H1 (cell line): ENCODE results near the gene ANLN. TPM values are rescaled to one million over a fixed set of nuclear protein-coding genes. Genes with fewer than 3 reads are reported as not detected.

Source experiments
- CTCF ChIA-PET: fragments of 300-600 bp; sonication (Branson Sonifier 250); formaldehyde crosslinking; loops from one replicate; lab custom pipeline; 2021; ENCODE audit not compliant: partially characterized antibody; lab: Charles Lee
- POLR2A ChIA-PET: fragments of 300-600 bp; sonication (Branson Sonifier 250); formaldehyde crosslinking; loops from one replicate; lab custom pipeline; 2021; ENCODE audit warnings: inconsistent platforms; ENCODE audit not compliant: partially characterized antibody; lab: Charles Lee
- DNase-seq, 2 experiments: peaks; one replicate each; pipeline versions ENCODE4 v3.0.0 to v3.0.0-alpha.2; 2010 to 2022; ENCODE audit warnings: low spot score in 2 of 2, low read depth in 1 of 2, mixed read lengths in 1 of 2
- FAIRE-seq: peaks from 2 replicates; lab custom pipeline; 2011; peaks lifted over from hg19 to GRCh38; lab: Jason Lieb, UNC
- H2AFZ ChIP-seq: 2 replicates; pipeline ENCODE4 v1.8.1; 2012; ENCODE audit warnings: low read length, inconsistent platforms
- H2AK5ac ChIP-seq: 2 replicates; pipeline ENCODE4 v1.6.1; 2013; ENCODE audit warnings: low read depth, low read length
- H2BK120ac ChIP-seq: replicated peaks from 2 replicates; pipeline ENCODE3; 2013; ENCODE audit warnings: low read depth, low read length, inconsistent platforms
- H2BK12ac ChIP-seq: 2 replicates; pipeline ENCODE4 v1.6.1; 2013; ENCODE audit warnings: low read depth, low read length
- H2BK15ac ChIP-seq: 2 replicates; pipeline ENCODE4 v1.6.1; 2013; ENCODE audit warnings: low read length
- H2BK20ac ChIP-seq: 2 replicates; pipeline ENCODE4 v1.6.1; 2013; ENCODE audit warnings: low read length
- H2BK5ac ChIP-seq: 2 replicates; pipeline ENCODE4 v1.6.1; 2013; ENCODE audit warnings: low read depth, low read length
- H3K14ac ChIP-seq: 2 replicates; pipeline ENCODE4 v1.6.1; 2013; ENCODE audit warnings: inconsistent platforms; ENCODE audit not compliant: insufficient read length
- H3K18ac ChIP-seq: 2 replicates; pipeline ENCODE4 v1.6.1; 2013; ENCODE audit warnings: low read length; ENCODE audit errors: extremely low read depth
- H3K23ac ChIP-seq: 2 replicates; pipeline ENCODE4 v1.6.1; 2013; ENCODE audit warnings: inconsistent platforms; ENCODE audit not compliant: insufficient read length
- H3K23me2 ChIP-seq: 2 replicates; pipeline ENCODE4 v1.6.1; 2013; ENCODE audit warnings: low read depth, low read length
- H3K27ac ChIP-seq: 2 replicates; pipeline ENCODE4 v1.6.1; 2011; ENCODE audit warnings: low read depth, low read length, inconsistent platforms
- H3K27me3 ChIP-seq, 4 experiments: replicated peaks in 1 of 4; 1 replicate in 1 of 4; 2 replicates in 3 of 4; pipeline versions ENCODE4 v1.6.1 to v1.8.1; 2011 to 2013; ENCODE audit warnings: low read length in 3 of 4, mild to moderate bottlenecking in 3 of 4, inconsistent platforms in 2 of 4, mixed read lengths in 2 of 4, moderate library complexity in 1 of 4; ENCODE audit not compliant: control insufficient read depth in 3 of 4, insufficient read depth in 3 of 4; ENCODE audit errors: extremely low read depth in 1 of 4
- H3K36me3 ChIP-seq, 4 experiments: 2 replicates each; pipeline versions ENCODE4 v1.6.1 to v1.8.1; 2011 to 2013; ENCODE audit warnings: mild to moderate bottlenecking in 4 of 4, low read length in 3 of 4, moderate library complexity in 2 of 4, control low read depth in 1 of 4, inconsistent platforms in 1 of 4; ENCODE audit not compliant: insufficient read depth in 4 of 4, control insufficient read depth in 2 of 4
- H3K4ac ChIP-seq: replicated peaks from 2 replicates; pipeline ENCODE3; 2013; ENCODE audit warnings: low read length, low read depth, mixed read lengths, inconsistent platforms; ENCODE audit not compliant: insufficient read length
- H3K4me1 ChIP-seq, 4 experiments: replicated peaks in 1 of 4; 1 replicate in 1 of 4; 2 replicates in 3 of 4; pipeline versions ENCODE4 v1.6.1 to v1.8.1; 2011 to 2013; ENCODE audit warnings: low read length in 3 of 4, inconsistent platforms in 2 of 4, mixed read lengths in 1 of 4; ENCODE audit not compliant: insufficient read depth in 4 of 4, control insufficient read depth in 3 of 4
- H3K4me2 ChIP-seq, 2 experiments: 2 replicates each; pipeline versions ENCODE4 v1.6.1 to v1.8.1; 2011 to 2013; ENCODE audit warnings: low read depth in 2 of 2, low read length in 2 of 2, control low read depth in 1 of 2, inconsistent platforms in 1 of 2, mild to moderate bottlenecking in 1 of 2; ENCODE audit not compliant: insufficient read depth in 1 of 2
- H3K4me3 ChIP-seq, 4 experiments: fragments of 200-600, 300-600 bp in 1 of 4; sonication (generic), shearing (Covaris generic), sonication (Bioruptor Twin) in 1 of 4; 2 replicates each; pipeline versions ENCODE4 v1.5.1 to v1.8.1; 2011 to 2016; ENCODE audit warnings: low read length in 4 of 4, low read depth in 3 of 4, control low read depth in 2 of 4, inconsistent platforms in 2 of 4, mild to moderate bottlenecking in 2 of 4, mixed read lengths in 1 of 4, moderate library complexity in 1 of 4; ENCODE audit not compliant: insufficient read depth in 2 of 4; ENCODE audit errors: extremely low read depth in 1 of 4
- H3K56ac ChIP-seq: replicated peaks from 2 replicates; pipeline ENCODE3; 2013; ENCODE audit warnings: low read depth, mild to moderate bottlenecking, mixed read lengths, low read length, inconsistent platforms; ENCODE audit not compliant: insufficient read length
- H3K79me1 ChIP-seq: 2 replicates; pipeline ENCODE4 v1.6.1; 2013; ENCODE audit warnings: low read depth, low read length, control low read depth
- H3K79me2 ChIP-seq, 2 experiments: 2 replicates each; pipeline versions ENCODE4 v1.6.1 to v1.8.1; 2012 to 2013; ENCODE audit warnings: low read length in 2 of 2, mild to moderate bottlenecking in 2 of 2, inconsistent platforms in 1 of 2; ENCODE audit not compliant: insufficient read depth in 2 of 2, control insufficient read depth in 1 of 2
- H3K9ac ChIP-seq, 4 experiments: replicated peaks in 1 of 4; 1 replicate in 1 of 4; 2 replicates in 3 of 4; pipeline versions ENCODE4 v1.6.1 to v1.8.1; 2011 to 2013; ENCODE audit warnings: low read depth in 3 of 4, low read length in 3 of 4, control low read depth in 2 of 4, mild to moderate bottlenecking in 2 of 4, moderate library complexity in 2 of 4, inconsistent platforms in 1 of 4; ENCODE audit errors: extremely low read depth in 1 of 4
- H3K9me3 ChIP-seq, 2 experiments: 2 replicates each; pipeline versions ENCODE4 v1.6.1 to v1.8.1; 2012 to 2013; ENCODE audit warnings: mild to moderate bottlenecking in 2 of 2, moderate library complexity in 2 of 2, control low read depth in 1 of 2, inconsistent platforms in 1 of 2, low read depth in 1 of 2, low read length in 1 of 2, mixed read lengths in 1 of 2; ENCODE audit not compliant: insufficient read depth in 2 of 2
- H4K20me1 ChIP-seq, 2 experiments: replicated peaks in 1 of 2; 2 replicates each; pipeline versions ENCODE3 to v1.8.1; 2011 to 2013; ENCODE audit warnings: inconsistent platforms in 2 of 2, low read length in 2 of 2, mild to moderate bottlenecking in 1 of 2; ENCODE audit not compliant: insufficient read depth in 2 of 2, control insufficient read depth in 1 of 2
- H4K5ac ChIP-seq: 2 replicates; pipeline ENCODE4 v1.6.1; 2013; ENCODE audit warnings: low read length, low read depth, mixed read lengths, inconsistent platforms; ENCODE audit not compliant: insufficient read length
- H4K8ac ChIP-seq: 2 replicates; pipeline ENCODE4 v1.8.0; 2013; ENCODE audit warnings: mild to moderate bottlenecking, moderate library complexity, low read length, inconsistent platforms; ENCODE audit not compliant: insufficient read depth; ENCODE audit errors: extremely low read depth
- H4K91ac ChIP-seq: replicated peaks from 2 replicates; pipeline ENCODE3; 2013; ENCODE audit warnings: low read length, mixed read lengths, inconsistent platforms; ENCODE audit not compliant: insufficient read length
- KDM4A ChIP-seq: IDR thresholded peaks from one replicate; pipeline ENCODE4 v1.7.1; 2012; ENCODE audit warnings: low read depth, mild to moderate bottlenecking, moderate library complexity, low read length, inconsistent platforms; ENCODE audit not compliant: severe bottlenecking
- RAD21 ChIP-seq, 2 experiments: IDR thresholded peaks in 1 of 2; conservative IDR thresholded peaks in 1 of 2; 2 replicates each; pipeline ENCODE4 v1.6.1; 2011; ENCODE audit warnings: low read depth in 2 of 2, low read length in 2 of 2, improper control_type of control experiment in 1 of 2, inconsistent platforms in 1 of 2, mild to moderate bottlenecking in 1 of 2, moderate library complexity in 1 of 2
- RFX5 ChIP-seq: IDR thresholded peaks from 2 replicates; pipeline ENCODE4 v1.6.1; 2011; ENCODE audit warnings: low read depth, low read length, improper control_type of control experiment, borderline replicate concordance
- WGBS, 2 experiments: shearing (Covaris generic) in 1 of 2; methylation state at CpG; one replicate each; pipeline versions ENCODE4 v1.1.6 to v1.1.7; 2013 to 2015; ENCODE audit warnings: low lambda C conversion rate in 2 of 2, mixed read lengths in 2 of 2, inconsistent platforms in 1 of 2, low coverage in 1 of 2, missing lambda C conversion rate in 1 of 2; ENCODE audit not compliant: insufficient replicate concordance in 2 of 2, insufficient coverage in 1 of 2, insufficient read length in 1 of 2; ENCODE audit errors: extremely low coverage in 1 of 2, missing lambda C conversion rate in 1 of 2; 5-methylcytosine and 5-hydroxymethylcytosine counted together
- polyA plus RNA-seq, 7 experiments: library from polyadenylated mRNA; depleted of rRNA in 3 of 7; stranded (reverse) in 5 of 7; unstranded in 2 of 7; fragments of >200 nt in 5 of 7; fragments of 200-250 nt in 2 of 7; gene quantifications; 1 replicate in 5 of 7; 2 replicates in 1 of 7; 4 replicates in 1 of 7; pipeline versions ENCODE4 v1.2.1 to v1.2.3, GENCODE V29; 2011 to 2013; ENCODE audit warnings: missing spikeins in 2 of 7, mixed read lengths in 2 of 7
- total RNA-seq: library from RNA; stranded (reverse); fragmentation: NEBNext Ultra II Directional; extraction: Animal tissue kit (Norgen Biotek cat#: 25700); gene quantifications from 2 replicates; pipeline ENCODE4 v1.2.1, GENCODE V29; 2021

ANLN gene
- total and polyA plus RNA-seq, 2 of the 8 experiments (the other 6 are each of a cell fraction or from before 2014, with no cell fraction given): 18.5 to 90.1 TPM

GRCh38 chr7:36368496-36368895 is 21.2 kb upstream of the ANLN start:
- H2BK12ac ChIP-seq: no peak overlapping the region
- H3K14ac ChIP-seq: no peak overlapping the region
- 80% methylated on average over 3 of the region's 3 CpGs; no CpG with 5 or more reads in 1 of the 2 experiments for WGBS, 2 experiments
- peaks cover 0 to 2% of the 10 kb centered on the region in 2 experiments for H4K20me1 ChIP-seq
- POLR2A ChIA-PET: no interaction called here
- TF ChIP-seq RAD21 (IDR thresholded peaks at IDR 0.05 in 1 of 2, conservative IDR thresholded peaks at IDR 0.05 in 1 of 2; ENCODE audit: low read depth in 2 of 2, low read length in 2 of 2): no peak
- TF ChIP-seq RFX5: no peak
- TF ChIP-seq KDM4A: no peak
- H3K36me3 ChIP-seq: no peaks in the 10 kb centered on the region
- H3K79me2 ChIP-seq: no peaks in the 10 kb centered on the region
- H2AK5ac ChIP-seq: no peak overlapping the region
- H3K9ac ChIP-seq: no peak overlapping the region
- H4K91ac ChIP-seq: no peak overlapping the region
- no peak overlapping the region for H2AFZ ChIP-seq
- H3K27me3 ChIP-seq: peaks cover 18 to 44% (median 33%) of the 10 kb centered on the region in 4 experiments
- H3K23ac ChIP-seq: no peak overlapping the region
- no peak overlapping the region for H3K27ac ChIP-seq
- no peaks in the 10 kb centered on the region for H3K79me1 ChIP-seq
- H3K23me2 ChIP-seq: peaks cover 2% of the 10 kb centered on the region
- no peaks in the 10 kb centered on the region for H3K4me1 ChIP-seq
- DNase-seq: no peak
- no peak overlapping the region for H2BK20ac ChIP-seq
- CTCF ChIA-PET: interaction anchor here (1.5 to 2.9 kb wide), 2 partner anchors 9 to 21 kb away, joined by 5 to 27 read pairs; partner anchors contain the start of gene ANLN
- H3K56ac ChIP-seq: no peak overlapping the region
- H3K4me2 ChIP-seq: no peak overlapping the region
- H2BK5ac ChIP-seq: no peak overlapping the region
- H3K4me3 ChIP-seq: no peak overlapping the region
- H2BK15ac ChIP-seq: no peak overlapping the region
- no peak overlapping the region for H2BK120ac ChIP-seq
- no peak overlapping the region for H4K5ac ChIP-seq
- no peak for FAIRE-seq
- H3K9me3 ChIP-seq: no peaks in the 10 kb centered on the region
- H3K4ac ChIP-seq: no peak overlapping the region
- H3K18ac ChIP-seq: no peak overlapping the region
- no peak overlapping the region for H4K8ac ChIP-seq
